ENCODE results near the gene KRTCAP2.

The KRTCAP2 gene

GRCh38 chr1:155173478-155174323 lies 597 bp upstream of the KRTCAP2 start, which contains the start of gene TRIM46:
TSS of gene TRIM46 (plus strand) at chr1:155173849. CDS start at chr1:155173967, 118 bp downstream.
- TF ChIP-seq CTCF (IDR thresholded peaks at IDR 0.05) = 0 out of 2 replicates have a peak, but pooled peaks have one; percentile 31

GRCh38 chr1:155171836-155172731 lies 1.0 kb downstream of the KRTCAP2 start:
- TF ChIP-seq CTCF (IDR thresholded peaks at IDR 0.05) = no peak

- no peak for TF ChIP-seq CTCF (IDR thresholded peaks at IDR 0.05)
These were observed 2.3 kb downstream of the KRTCAP2 start for GRCh38 chr1:155170806-155171205.

GRCh38 chr1:155170101-155170785 lies 2.9 kb downstream of the KRTCAP2 start:
- no peak for TF ChIP-seq CTCF (IDR thresholded peaks at IDR 0.05)

GRCh38 chr1:155169541-155169940 lies 3.6 kb downstream of the KRTCAP2 start:
- TF ChIP-seq CTCF (IDR thresholded peaks at IDR 0.05) = no peak

- no peak for TF ChIP-seq CTCF (IDR thresholded peaks at IDR 0.05)
These were observed 4.5 kb downstream of the KRTCAP2 start for GRCh38 chr1:155168456-155169210.

All from LNCAP (cell line).